HG02981 (cell line): ENCODE results near the gene PFN2.

Experiments
- ATAC-seq: cut with Tn5 transposase; IDR thresholded peaks from one replicate; pipeline ENCODE4 v1.9.1; 2021; ENCODE audit warnings: mild to moderate bottlenecking, moderate library complexity; ENCODE audit not compliant: unreplicated experiment

PFN2 gene

GRCh38 chr3:149933008-149933407, 37.7 kb downstream of the PFN2 start:
- no peak for ATAC-seq

GRCh38 chr3:149920119-149920518, 50.6 kb downstream of the PFN2 start:
- no peak for ATAC-seq

- ATAC-seq: no peak
Measured at GRCh38 chr3:149919509-149919908, 51.2 kb downstream of the PFN2 start.

GRCh38 chr3:149917124-149917667, 53.5 kb downstream of the PFN2 start:
- no peak for ATAC-seq
